Measurements from ENCODE around the gene TP63. TPM values are rescaled to one million over a fixed set of nuclear protein-coding genes. Genes with fewer than 3 reads are reported as not detected.
"Not testable (repeated sequence)": the region's sequence is repeated elsewhere in the genome, so short reads cannot be mapped to it uniquely, and the experiment has no call there.

Gene TP63
- total RNA-seq (2014; rRNA removed; shearing (Covaris generic)), result 0.06 and 0.27 TPM in 2 replicates
- polyA plus RNA-seq (2015; cell fraction: cytosol; rRNA removed), result not detected in 2 replicates
- not detected in 2 replicates for polyA plus RNA-seq (2015; cell fraction: nucleus; rRNA removed)

DNA sequence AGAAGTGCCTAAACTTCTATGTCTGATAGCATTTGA is at the start of gene TP63:
TSS of gene TP63 (plus strand) at position 17 of the 36 bp plus-strand sequence. CDS start 127 bp downstream, outside the sequence.
- DNase-seq (ENCODE audit: low read depth), result no peak

DNA sequence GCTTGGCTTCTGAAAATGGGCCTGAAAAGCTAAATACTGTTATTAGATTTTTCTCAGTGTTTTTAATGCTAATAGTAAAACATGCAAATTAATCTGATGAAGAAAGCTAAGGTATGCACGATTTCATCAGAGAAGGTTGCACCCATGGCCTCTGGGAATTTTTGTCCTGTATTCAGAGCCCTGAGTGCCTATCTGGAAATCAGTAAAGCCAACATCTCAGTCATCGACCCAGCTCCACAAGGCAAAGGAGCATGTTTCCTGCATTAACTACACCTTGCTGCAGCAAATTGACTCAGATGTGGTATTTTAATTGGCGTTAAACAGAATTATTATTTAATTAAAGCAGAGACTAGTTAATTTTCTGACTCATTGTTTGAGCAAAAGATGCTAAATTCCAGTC is 49.0 kb upstream of the TP63 start:
- DNase-seq (ENCODE audit: low read depth), result no peak

DNA sequence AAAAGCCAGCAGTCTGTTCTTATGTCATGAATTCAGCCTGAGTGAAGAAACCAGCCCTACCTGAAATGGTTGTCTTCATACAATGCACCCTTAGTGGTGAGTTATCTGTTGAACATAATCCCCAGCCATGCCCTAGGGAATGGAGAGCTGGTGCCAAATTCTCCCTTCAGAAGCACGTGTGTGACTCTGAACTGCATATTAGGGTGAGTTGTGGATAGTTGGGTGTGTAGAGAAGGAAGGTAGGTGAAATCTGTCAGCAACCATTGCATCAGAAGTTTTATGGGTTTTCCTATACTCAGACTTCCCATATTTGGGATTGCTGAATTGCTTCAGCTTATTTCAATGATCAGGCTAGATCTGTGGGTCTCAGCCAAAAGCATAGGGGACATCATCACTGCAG is 46.5 kb upstream of the TP63 start:
- DNase-seq (ENCODE audit: low read depth), result no peak

DNA sequence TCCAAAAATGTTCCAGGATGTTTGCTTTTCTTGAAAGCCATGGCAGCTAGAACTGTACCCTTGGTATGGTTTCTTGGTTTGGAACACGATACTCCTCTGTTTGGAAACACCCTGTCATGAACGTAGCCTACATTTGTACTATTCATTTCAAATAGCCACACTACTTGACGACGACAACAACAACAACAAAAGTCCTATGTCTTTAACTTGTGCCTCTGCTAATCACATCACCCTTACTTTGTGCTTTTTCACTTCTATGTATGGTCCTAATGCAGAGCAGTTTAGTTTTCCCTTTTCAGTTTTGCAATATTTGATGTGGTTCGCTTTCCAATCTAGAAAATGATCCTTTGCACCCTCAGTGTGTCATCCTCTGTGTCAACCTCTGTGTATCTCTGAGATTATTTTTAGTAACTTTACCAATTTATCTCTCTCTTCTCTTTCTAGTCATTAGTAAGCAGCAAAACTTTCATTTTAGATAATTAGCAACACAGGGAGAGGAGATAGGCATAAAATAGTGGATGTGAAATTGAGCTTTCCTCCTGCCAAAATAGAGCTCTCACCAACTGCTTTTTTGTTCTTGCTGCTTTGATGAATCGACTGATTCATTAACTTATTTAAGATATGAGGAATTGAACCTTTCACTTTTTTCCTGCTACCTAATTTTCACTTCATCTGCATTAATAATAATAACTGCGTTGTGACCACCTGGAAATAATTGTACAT is 44.1 kb upstream of the TP63 start:
- DNase-seq (ENCODE audit: low read depth), result no peak

DNA sequence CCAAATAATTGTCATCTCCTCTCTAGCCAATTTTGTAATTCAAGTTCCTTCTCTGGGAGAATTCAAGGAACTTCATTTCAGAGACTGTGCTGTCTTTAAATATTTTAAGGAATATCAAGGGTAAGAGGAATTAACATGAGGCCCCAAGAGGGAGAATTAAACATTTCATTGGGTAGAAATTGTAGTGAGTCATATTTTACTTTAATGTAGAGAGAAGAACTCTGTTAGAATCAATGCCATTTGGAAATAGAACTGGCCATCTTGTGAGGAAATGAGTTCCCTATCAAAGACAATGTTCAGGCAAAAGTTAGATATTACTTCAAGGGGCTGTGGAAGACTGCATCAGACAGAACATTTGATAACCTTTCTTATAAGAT is 43.5 kb upstream of the TP63 start:
- DNase-seq (ENCODE audit: low read depth), result no peak

DNA sequence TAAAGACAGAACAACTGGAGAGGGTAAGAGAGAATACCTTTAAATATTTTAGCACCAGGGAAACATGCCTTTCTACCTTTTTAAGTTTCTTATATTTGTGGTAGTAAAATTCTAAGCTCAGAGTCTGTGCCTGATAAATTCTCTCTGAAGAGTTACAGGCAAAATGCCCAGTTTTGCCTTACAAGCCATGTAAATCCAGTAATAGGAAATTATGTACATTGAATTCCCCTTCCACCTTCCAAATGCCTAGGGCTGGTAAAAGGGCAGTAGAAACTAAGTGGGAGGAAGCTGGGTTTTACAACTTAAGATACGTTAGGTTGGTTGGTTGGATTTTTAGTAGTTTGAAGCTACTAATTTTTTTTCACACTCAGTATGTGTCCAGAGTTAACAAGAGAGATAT is 43.1 kb upstream of the TP63 start:
- DNase-seq (ENCODE audit: low read depth), result no peak

DNA sequence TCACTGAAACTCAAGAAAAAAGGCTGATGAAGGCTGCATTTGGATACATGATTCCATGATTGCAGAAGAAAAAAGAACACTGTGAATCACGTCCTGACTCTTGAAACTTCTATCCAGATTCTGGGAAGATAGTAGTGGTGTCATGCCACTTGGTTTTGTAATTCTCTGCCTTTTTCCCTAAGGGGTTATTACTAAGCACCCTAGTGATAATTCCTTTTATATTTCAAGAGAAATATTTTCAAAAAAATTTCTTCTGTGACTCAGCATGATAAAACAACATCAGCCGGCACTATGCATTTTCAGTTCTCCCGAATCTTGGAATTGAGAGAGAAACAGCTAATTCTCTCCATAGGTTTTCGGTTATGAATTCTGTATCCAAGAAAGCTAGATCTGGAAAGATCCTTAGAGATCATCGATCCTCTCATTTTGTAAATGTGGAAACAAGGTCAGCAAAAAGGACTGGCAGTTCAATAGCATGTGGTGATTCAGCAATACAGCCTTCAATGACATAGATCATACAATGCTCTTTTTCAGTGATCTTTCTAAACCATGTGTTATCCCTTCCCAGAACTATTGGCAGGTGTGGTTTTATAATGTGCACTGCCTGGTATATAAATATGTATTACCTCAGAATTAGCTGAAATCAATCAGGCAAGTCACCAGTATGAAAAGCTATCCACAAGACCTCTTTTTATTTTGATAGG is 42.6 kb upstream of the TP63 start:
- peak; percentile 24 for DNase-seq (ENCODE audit: low read depth)

DNA sequence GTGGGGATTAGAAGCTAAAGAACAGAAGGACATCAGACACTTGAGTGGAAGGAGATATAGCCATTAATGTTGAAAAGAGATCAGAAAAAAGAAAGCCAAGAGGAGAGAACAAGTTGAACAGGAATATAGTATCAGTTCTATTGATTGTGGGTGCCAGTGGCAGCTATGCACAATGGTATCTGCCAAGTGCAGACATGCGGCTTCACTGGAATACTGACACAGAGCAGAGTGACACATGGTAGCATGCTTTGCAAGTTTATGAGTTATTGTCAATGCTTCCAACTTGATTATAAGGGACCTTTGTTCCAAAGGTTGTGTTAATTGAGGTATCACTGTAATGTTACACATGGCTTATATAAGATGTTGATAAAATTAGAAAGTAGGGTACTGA is 42.0 kb upstream of the TP63 start:
- no peak for DNase-seq (ENCODE audit: low read depth)

DNA sequence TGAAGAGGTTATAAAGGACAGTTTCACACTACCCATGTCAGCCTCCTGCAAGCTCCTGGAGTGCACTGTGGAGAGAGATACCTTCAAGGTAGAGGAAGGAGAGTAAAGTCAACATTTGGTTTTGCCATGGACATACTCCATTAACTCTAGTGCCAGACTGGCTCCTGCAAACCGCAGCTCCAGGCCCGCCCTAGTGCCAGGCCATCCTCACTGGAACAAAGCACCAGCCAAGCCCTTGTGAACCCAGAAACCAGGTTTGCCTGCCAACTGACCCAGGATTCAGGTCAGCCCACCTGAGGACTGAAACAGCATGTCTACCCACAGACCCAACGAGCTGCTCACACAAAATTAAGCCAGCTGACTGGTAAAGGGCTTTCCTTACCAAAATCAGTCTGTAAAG is 41.0 kb upstream of the TP63 start:
- DNase-seq (ENCODE audit: low read depth), result no peak

DNA sequence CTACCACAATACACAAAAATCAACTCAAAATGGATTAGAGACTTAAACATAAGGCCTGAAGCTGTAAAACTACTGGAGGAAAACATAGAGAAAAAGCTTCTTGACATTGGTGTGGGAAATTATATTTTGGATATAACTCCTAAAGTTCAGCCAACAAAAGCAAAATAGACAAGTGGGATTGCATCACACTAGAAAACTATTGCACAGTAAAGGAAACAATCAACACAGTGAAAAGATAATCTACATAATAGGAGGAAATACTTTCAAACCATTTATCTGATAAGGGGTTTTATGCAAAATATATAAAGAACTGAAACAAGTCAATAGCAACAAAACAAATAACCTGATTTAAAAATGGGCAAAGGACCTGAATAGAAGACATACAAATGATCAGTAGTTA is 37.6 kb upstream of the TP63 start:
- DNase-seq (ENCODE audit: low read depth), result no peak

DNA sequence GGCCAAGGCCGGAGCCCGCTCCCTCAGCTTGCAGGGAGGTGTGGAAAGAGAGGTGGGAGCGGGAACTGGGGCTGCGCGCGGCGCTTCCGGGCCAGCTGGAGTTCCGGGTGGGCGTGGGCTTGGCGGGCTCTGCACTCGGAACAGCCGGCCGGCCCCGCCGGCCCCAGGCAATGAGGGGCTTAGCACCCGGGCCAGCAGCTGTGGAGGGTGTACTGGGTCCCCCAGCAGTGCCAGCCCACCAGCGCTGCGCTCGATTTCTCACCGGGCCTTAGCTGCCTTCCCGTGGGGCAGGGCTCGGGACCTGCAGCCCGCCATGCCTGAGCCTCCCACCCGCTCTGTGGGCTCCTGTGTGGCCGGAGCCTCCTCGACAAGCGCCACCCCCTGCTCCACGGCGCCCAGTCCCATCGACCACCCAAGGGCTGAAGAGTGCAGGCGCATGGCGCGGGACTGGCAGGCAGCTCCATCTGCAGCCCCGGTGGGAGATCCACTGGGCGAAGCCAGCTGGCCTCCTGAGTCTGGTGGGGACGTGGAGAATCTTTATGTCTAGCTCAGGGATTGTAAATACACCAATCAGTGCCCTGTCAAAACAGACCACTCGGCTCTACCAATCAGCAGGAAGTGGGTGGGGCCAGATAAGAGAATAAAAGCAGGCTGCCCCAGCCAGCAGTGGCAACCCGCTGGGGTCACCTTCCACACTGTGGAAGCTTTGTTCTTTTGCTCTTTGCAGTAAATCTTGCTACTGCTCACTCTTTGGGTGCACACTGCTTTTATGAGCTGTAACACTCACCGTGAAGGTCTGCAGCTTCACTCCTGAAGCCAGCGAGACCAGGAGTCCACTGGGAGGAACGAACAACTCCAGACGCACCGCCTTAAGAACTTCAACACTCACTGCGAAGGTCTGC is 34.9 kb upstream of the TP63 start:
- not testable (repeated sequence) for DNase-seq (ENCODE audit: low read depth)

DNA sequence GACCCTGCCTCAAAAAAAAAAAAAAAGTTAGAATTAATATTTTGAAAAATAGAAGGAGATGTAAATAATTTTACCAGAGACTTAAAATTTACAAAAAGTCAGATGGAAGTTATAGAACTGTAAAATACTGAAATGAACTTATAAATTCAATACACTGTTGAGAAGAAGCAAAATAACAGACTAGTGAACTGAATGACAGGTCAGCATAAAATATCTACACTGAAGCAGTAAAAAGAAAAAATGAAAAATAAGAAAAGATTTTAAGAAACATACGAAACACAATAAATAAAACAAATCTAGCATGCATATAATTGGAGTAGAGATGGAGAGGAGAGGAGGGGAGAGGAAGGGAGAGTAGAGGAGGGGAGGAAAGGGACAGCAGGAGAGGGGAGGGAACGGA is 33.3 kb upstream of the TP63 start:
- no peak for DNase-seq (ENCODE audit: low read depth)

DNA sequence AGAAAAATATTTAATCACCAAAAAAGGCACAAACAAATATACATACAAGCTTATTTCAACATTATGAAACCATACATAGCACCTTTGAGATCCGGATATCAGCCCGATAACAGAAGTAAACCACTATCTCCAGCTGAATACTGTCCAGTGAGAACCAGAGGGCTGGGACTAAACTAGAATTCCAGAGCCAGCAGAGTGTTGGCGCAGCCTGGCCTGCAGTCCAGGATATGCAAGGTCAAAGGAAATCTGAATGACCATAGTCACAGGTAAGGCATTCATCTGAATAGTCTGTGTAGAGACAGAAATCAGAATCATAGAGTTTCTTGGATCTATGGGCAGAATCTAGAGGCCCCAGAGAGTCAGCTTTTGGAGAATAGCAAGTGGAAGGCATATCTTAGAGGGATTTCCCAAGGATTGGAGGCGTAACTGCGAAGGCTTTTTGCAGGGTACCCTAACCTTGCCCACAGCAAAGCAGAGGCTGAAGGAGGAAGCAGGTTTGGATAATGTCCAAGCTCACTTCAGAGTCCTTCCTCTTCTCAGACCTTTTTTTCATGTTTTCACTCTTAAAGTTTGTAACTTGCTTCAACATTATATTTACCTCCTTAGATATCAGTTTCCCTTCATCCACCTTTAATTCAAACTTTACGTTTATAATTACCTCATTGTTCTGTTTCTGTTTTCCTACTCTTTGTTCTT is 32.5 kb upstream of the TP63 start:
- DNase-seq (ENCODE audit: low read depth), result no peak

DNA sequence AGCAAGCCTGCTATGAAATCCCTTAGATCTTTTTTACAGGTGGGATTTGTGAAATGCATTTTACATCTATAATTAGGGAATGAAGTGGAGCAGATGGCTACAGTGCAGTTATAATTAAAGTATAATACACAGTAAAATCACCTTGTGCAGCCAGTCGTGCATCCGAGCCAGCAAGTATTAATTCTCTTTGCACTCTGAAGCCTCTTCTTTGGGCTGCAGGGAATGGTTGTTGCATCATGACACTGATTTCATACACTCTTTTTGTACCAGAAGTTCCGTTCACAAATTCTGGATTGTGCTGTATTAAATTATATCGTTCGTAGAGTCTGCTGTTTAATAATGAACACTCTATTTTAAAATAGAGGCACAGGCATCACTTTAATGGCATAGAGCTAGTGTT is 28.7 kb upstream of the TP63 start:
- no peak for DNase-seq (ENCODE audit: low read depth)

DNA sequence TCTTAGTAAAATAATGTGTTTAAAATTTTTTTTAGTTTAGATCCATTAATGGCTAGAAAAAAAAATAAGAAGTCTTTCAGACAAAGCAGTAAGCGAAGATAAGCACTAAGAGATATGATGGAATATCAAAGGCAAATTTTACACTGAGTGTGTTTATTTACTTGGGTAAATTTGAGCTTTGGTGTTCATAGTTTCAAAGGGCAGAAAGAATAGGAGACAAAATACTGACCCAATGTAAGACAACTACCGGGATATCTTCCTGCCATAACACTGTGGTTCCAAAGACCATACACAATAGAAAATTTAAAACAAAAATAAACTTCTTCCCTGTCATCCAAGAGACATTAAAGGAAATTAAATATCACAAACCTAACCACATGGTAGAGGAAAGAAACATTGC is 25.5 kb upstream of the TP63 start:
- DNase-seq (ENCODE audit: low read depth), result no peak

DNA sequence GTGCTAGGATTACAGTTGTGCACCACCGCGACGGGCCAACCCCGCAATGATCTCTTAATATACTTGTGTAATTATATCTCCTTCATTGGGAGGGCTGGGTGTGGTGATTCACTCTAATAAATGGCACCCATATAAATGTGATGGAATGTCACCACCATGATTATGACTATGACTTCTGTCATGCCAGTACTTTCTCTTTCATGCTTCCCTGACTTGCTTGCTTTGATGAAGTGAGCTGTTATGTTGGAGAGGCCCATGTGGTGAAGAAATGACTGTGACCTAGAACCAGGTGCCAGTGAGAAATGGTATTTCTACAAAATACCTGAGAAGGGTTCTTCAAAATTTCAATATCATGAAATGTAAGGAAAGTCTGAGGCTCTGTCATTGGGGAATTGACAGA is 24.4 kb upstream of the TP63 start:
- no peak for DNase-seq (ENCODE audit: low read depth)

DNA sequence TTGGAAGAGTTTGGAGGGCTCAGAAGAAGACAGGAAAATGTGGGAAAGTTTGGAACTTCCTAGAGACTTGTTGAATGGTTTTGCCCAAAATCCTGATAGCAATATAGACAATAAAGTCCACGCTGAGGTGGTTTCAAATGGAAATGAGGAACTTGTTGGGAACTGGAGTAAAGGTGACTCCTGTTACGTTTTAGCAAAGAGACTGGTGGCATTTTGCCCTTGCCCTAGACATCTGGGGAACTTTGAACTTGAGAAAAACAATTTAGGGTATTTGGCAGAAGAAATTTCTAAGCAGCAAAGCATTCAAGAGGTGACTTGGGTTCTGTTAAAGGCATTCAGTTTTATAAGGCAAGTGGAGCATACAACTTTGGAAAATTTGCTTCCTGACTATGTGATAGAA is 18.5 kb upstream of the TP63 start:
- not testable (repeated sequence) for DNase-seq (ENCODE audit: low read depth)

DNA sequence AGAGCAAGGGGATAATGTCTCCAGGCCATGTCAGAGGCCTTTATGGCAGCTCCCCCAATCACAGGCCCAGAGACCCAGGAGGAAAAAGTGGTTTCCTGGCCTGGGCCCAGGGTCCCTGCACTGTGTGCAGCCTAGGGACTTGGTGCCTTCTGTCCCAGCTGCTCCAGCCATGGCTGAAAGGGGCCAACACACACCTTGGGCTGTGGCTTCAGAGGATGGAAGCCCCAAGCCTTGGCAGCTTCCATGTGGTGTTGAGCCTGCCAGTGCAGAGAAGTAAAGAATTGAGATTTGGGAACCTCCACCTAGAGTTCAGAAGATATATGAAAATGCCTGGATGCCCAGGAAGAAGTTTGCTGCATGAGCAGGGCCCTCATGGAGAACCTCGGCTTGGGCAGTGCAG is 18.1 kb upstream of the TP63 start:
- DNase-seq (ENCODE audit: low read depth), result no peak

DNA sequence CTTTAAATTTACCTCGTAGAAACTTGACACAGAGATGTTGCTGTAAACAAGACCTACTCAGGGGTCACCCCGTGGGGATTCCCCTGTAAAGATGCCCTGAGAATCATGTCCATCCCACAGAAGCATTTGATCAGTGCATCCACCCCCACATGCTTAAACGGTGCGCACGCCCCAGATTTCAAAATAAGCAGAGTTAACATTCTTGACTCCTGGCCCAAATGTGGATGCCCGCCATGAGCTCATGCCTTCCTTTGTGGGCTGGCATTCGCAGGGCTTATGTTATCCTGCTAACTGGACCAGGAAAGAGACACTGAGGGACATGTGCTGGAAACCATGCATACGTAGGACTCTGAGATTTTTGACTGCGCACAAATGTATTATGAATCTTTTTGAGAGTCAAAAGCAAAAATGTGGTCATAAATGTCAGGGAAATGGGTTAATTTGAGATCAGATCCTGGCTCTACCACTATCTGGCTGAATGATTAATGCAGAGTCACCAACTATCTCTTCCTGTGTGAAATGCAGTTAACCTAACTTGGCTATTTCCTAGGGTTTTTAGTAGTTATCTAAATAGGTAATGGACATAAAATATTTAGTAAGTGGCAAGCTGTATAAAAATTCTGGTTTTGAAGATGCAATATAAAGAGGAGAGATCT is 9.1 kb upstream of the TP63 start:
- DNase-seq (ENCODE audit: low read depth), result no peak

DNA sequence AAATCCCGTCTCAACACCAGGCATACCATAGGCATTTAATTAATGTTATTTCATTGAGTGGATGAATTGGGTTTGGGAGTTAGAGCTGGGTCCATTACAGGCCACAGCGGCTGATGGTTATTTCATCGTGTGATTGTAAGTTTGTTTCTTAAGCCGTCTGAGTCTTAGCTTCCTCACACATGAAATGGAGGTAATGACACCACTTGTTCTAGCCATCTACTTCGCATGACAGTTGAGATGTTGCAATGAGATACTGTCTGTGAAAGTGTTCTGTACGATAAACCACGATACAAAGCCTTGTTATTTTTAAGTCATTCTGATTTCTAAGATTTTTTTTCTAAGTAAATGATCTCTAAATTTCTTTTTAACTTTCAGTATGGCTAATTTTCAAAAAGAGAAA is 8.6 kb upstream of the TP63 start:
- DNase-seq (ENCODE audit: low read depth), result no peak

DNA sequence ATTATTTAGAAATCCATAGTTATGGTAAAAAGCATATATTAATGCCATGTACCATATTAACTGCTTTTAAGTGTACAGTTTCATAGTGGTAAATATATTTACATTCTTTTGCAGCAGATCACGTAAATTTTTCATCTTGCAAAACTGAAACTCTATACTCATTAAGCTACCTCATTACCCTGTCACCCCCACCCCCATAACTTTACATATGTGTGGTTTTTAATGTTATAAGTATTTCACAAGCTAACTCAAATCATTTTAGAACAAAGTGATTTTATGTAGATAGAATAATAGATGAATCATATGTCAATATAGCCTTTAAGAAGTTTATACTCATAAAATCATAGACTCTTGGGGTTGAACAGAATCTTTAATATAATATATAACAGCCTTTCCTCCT is 7.1 kb upstream of the TP63 start:
- DNase-seq (ENCODE audit: low read depth), result no peak

DNA sequence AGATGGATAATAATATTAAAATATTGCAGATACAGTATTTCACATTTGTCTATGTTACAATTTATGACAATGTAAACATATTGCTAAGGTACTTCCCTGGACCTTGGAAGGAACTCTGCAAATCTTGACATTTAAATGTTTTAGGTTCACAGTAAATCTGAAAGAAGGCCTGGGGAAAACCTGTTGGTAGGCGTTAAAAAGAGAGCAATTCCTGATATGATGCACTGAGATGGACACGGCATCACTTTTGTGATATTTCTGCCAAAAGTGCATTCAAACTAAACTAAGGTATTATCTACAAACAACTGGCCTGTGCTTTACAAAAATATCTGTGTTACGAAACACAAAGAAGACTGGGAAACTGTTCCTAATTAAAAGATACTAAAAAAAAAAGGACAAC is 6.1 kb upstream of the TP63 start:
- no peak for DNase-seq (ENCODE audit: low read depth)

Measured in HT1080 (cell line).